ENCODE data around the gene DNASE1L2. TPM values are rescaled to one million over a fixed set of nuclear protein-coding genes. Genes with fewer than 3 reads are reported as not detected.
A peak's percentile ranks its signal among the peaks of the same experiment; 100 is the strongest.
"Not testable (repeated sequence)": the region's sequence is repeated elsewhere in the genome, so short reads cannot be mapped to it uniquely, and the experiment has no call there.

The DNASE1L2 gene
- polyA plus RNA-seq, 4 donors, result 0.63 to 2.0 (median 0.90) TPM

- not testable (repeated sequence) for DNase-seq (ENCODE audit: low read depth in 4 of 4, low spot score in 3 of 4)
Measured at GRCh38 chr16:2263026-2263425, 26.8 kb downstream of the DNASE1L2 start.

GRCh38 chr16:2266887-2267286, 30.6 kb downstream of the DNASE1L2 start:
- DNase-seq (ENCODE audit: low read depth in 4 of 4, low spot score in 3 of 4), result not testable (repeated sequence)

GRCh38 chr16:2267505-2267912, 31.3 kb downstream of the DNASE1L2 start:
- DNase-seq (ENCODE audit: low read depth in 4 of 4, low spot score in 3 of 4), result not testable (repeated sequence)

GRCh38 chr16:2267913-2268666, 31.8 kb downstream of the DNASE1L2 start, which contains the start of gene RNPS1:
Gene RNPS1 (minus strand): TSS chr16:2268126. CDS start chr16:2264643, 3,483 bp downstream.
- DNase-seq (ENCODE audit: low read depth in 4 of 4, low spot score in 3 of 4), result peak; percentile 94 to 98 (median 96)

- no peak for DNase-seq (ENCODE audit: low read depth in 4 of 4, low spot score in 3 of 4)
Measured at GRCh38 chr16:2270070-2270462, 33.8 kb downstream of the DNASE1L2 start.

- DNase-seq (ENCODE audit: low read depth in 4 of 4, low spot score in 3 of 4), result no peak
Measured at GRCh38 chr16:2270588-2271470, 34.6 kb downstream of the DNASE1L2 start.

- no peak for DNase-seq (ENCODE audit: low read depth in 4 of 4, low spot score in 3 of 4)
Measured at GRCh38 chr16:2271848-2272461, 35.7 kb downstream of the DNASE1L2 start.

GRCh38 chr16:2273484-2273883, 37.2 kb downstream of the DNASE1L2 start:
- no peak for DNase-seq (ENCODE audit: low read depth in 4 of 4, low spot score in 3 of 4)

- DNase-seq (ENCODE audit: low read depth in 4 of 4, low spot score in 3 of 4), result no peak
Measured at GRCh38 chr16:2273931-2274330, 37.7 kb downstream of the DNASE1L2 start.

GRCh38 chr16:2275476-2276367, 39.5 kb downstream of the DNASE1L2 start:
- no peak for DNase-seq (ENCODE audit: low read depth in 4 of 4, low spot score in 3 of 4)

- DNase-seq (ENCODE audit: low read depth in 4 of 4, low spot score in 3 of 4), result no peak
Measured at GRCh38 chr16:2276368-2277195, 40.3 kb downstream of the DNASE1L2 start.

GRCh38 chr16:2277466-2278271, 41.4 kb downstream of the DNASE1L2 start:
- no peak for DNase-seq (ENCODE audit: low read depth in 4 of 4, low spot score in 3 of 4)

- DNase-seq (ENCODE audit: low read depth in 4 of 4, low spot score in 3 of 4), result no peak
Measured at GRCh38 chr16:2278272-2278608, 42.0 kb downstream of the DNASE1L2 start.

GRCh38 chr16:2278956-2279800, 42.9 kb downstream of the DNASE1L2 start:
- no peak for DNase-seq (ENCODE audit: low read depth in 4 of 4, low spot score in 3 of 4)

GRCh38 chr16:2280461-2280860, 44.2 kb downstream of the DNASE1L2 start:
- DNase-seq (ENCODE audit: low read depth in 4 of 4, low spot score in 3 of 4), result no peak

- no peak for DNase-seq (ENCODE audit: low read depth in 4 of 4, low spot score in 3 of 4)
Measured at GRCh38 chr16:2280981-2281542, 44.8 kb downstream of the DNASE1L2 start.

GRCh38 chr16:2282262-2282661, 46.0 kb downstream of the DNASE1L2 start:
- DNase-seq (ENCODE audit: low read depth in 4 of 4, low spot score in 3 of 4), result no peak
